ENCODE measurements around the gene TIMM29.
A peak's percentile ranks its signal among the peaks of the same experiment; 100 is the strongest.
"Not testable (repeated sequence)": the region's sequence is repeated elsewhere in the genome, so short reads cannot be mapped to it uniquely, and the experiment has no call there.

Gene TIMM29

DNA sequence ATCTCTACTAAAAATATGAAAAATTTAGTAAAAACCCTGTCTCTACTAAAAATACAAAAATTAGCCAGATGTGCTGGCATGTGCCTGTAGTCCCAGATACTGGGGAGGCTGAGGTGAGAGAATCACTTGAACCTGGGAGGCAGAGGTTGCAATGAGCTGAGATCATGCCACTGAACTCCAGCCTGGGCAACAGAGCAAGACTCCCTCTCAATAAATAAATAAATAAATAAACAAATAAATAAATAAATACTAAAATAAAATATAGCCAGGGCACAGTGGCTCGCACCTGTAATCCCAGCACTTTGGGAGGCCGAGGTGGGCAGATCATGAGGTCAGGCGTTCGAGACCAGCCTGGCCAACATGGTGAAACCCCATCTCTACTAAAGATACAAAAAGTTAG lies 14.8 kb downstream of the TIMM29 start:
- DNase-seq (ENCODE audit: low read depth in 2 of 2), result not testable (repeated sequence)

- no peak for DNase-seq (ENCODE audit: low read depth in 2 of 2)
Observed at GRCh38 chr19:10945264-10945663, 16.7 kb downstream of the TIMM29 start.

- no peak for DNase-seq (ENCODE audit: low read depth in 2 of 2)
Observed at GRCh38 chr19:10946958-10947657, 18.5 kb downstream of the TIMM29 start.

DNA sequence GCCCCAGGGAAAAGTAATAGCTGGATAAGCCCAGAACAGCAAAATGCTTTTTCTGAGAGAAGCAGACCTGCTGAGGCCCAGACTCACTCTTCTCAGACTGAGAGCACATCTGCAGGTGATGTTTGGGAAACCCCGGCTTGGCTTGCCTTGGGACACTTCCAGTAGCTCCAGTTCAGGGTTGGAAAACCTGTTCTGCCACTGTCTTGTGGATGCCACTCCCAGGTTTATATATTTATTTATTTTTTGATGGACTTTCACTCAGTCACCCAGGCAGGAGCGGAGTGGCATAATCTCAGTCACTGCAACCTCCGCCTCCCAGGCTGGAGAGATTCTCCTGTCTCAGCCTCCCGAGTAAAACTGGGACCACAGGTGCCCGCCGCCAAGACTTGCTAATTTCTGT lies 24.2 kb downstream of the TIMM29 start:
- no peak for DNase-seq (ENCODE audit: low read depth in 2 of 2)

DNA sequence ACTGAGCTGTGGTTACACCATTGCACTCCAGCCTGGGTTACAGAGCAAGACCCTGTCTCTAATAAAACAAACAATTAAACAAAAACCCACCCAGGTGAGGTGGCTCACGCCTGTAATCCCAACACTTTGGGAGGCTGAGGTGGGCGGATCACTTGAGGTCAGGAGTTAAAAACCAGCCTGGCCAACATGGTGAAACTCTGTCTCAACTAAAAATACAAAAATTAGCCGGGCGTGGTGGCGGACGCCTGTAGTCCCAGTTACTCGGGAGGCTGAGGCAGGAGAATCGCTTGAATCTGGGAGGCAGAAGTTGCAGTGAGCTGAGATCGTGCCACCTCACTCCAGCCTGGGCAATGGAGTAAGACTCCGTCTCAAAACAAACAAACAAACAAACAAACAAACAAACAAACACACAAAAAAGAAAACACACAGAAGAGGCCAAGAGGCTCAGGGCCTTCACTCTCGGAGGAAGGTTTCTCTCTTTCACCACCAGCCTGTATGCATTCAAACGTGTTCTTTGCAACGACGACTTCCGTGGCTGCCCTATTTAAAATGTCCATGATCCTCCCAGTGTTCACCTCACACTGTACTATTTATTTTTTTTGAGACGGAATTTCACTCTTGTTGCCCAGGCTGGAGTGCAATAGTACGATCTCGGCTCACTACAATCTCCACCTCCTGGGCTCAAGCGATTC lies 30.8 kb downstream of the TIMM29 start:
- DNase-seq (ENCODE audit: low read depth in 2 of 2), result not testable (repeated sequence)

GRCh38 chr19:10960314-10961072 lies 31.9 kb downstream of the TIMM29 start, which contains the start of gene SMARCA4:
Gene SMARCA4, plus strand, starts transcription at chr19:10961030. Its CDS starts 23,122 bp downstream, at chr19:10984152.
- peak; percentile 97 to 98 for DNase-seq (ENCODE audit: low read depth in 2 of 2)

DNA sequence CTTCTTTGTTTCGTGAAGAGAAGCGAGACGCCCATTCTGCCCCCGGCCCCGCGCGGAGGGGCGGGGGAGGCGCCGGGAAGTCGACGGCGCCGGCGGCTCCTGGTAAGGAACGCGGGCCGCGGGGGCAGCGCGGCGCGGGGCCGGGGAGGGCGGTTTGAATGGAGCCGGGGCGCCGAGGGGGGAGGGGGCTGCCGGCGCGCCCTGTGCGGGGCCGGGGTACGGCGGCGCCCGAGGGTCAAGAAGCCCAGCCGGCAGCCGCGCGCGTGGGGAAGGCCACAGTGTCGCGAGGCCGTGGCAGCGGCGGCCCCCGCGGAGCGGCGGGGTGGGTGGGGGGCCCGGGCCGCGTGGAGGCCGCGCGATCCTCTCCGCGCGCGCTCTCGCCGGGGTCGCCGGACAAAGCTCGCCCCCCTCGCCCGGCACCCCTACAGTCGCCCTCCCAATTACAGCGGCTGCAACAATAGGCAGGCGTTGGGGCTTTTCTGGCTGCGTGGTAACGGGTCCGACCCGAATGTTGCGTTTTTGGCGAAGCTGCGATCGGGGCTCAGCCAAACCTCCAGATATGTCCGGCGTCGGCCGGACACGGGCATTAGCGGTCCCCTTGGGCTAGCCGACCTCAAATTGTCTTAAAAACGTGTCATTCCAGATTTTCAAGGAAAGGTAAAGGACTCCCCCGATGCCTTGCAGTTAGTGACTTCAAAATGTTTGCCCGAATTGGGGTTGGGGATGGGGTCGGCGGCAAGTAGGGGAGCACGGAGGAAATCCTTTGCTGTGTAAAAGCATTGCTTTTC lies 32.7 kb downstream of the TIMM29 start:
- no peak for DNase-seq (ENCODE audit: low read depth in 2 of 2)

- no peak for DNase-seq (ENCODE audit: low read depth in 2 of 2)
Observed at GRCh38 chr19:10962863-10963262, 34.3 kb downstream of the TIMM29 start.

DNA sequence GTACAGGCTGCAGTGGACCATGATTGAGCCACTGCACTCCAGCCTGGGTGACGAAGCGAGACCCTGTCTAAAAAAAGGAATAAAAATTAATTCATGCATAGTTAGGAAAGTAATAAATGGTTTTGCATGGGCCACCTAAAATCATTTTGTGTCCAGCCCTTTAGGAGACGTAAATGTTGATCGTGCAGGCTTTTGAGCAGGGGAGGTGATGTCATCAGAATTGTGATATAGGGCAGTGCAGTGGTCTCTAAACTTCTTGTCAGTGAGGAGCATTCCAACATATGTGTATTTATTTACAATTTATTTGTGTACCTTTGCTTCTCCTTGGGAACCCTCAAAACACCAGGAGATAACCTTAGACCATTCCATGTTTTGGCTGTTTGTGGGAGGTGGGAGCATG lies 35.3 kb downstream of the TIMM29 start:
- DNase-seq (ENCODE audit: low read depth in 2 of 2), result no peak

- DNase-seq (ENCODE audit: low read depth in 2 of 2), result no peak
Observed at GRCh38 chr19:10964903-10965302, 36.3 kb downstream of the TIMM29 start.

DNA sequence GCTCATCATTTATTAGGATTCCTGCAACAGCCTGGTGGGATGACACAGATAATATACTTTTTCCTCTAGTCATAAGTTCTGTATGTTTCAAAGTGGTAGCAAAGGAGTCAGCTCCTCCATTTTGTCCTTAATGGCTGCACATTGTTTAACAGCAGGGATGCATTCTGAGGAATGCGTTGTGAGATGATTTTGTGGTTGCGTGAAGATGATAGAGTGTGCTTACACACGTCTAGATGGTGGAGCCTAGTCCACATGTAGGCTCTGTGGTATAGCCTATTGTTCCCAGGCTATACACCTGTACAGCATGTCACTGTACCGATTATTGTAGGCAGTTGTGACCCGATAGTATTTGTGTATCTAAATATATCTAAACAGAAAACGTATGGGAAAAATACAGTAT lies 36.8 kb downstream of the TIMM29 start:
- no peak for DNase-seq (ENCODE audit: low read depth in 2 of 2)

DNA sequence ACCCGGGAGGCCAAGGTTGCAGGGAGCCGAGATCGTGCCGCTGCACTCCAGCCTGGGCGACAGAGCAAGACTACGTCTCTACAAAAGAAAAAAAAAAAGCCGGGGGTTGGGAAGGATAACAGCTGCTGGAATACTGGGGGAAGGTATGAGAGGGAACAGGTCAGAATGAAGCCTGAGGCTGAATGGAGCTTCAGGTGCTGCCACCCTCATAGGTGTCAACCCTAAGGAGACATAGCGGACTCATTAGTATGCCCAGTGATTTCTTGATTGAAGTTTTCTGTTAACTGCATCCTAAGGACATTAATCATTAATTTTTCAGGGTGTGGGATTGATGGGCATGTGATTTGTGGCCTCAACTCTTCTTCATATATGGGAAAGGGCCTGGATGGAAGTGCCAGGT lies 38.2 kb downstream of the TIMM29 start:
- DNase-seq (ENCODE audit: low read depth in 2 of 2), result no peak

- DNase-seq (ENCODE audit: low read depth in 2 of 2), result no peak
Observed at GRCh38 chr19:10968527-10969135, 40.0 kb downstream of the TIMM29 start.

- DNase-seq (ENCODE audit: low read depth in 2 of 2), result no peak
Observed at GRCh38 chr19:10971107-10971726, 42.6 kb downstream of the TIMM29 start.

GRCh38 chr19:10975374-10976130 lies 46.9 kb downstream of the TIMM29 start:
- DNase-seq (ENCODE audit: low read depth in 2 of 2), result no peak

GRCh38 chr19:10976131-10976892 lies 47.7 kb downstream of the TIMM29 start:
- no peak for DNase-seq (ENCODE audit: low read depth in 2 of 2)

DNA sequence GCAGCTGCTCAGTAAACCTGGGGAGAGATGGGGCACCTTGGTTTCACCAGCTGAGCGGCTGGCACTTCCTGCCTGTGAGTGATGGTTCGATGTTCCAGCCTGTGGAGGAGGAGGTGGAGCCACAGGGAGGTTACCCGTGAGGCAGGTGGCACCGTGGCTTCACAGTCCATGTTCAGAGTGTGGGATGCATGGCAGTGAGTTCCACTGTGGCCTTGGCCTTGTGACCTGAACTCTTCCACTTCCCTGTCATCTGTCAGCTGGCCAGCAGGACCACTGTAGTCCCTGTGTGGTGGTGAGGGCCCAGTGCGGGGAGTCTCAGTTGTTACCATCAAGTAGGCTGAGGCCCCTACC lies 49.1 kb downstream of the TIMM29 start:
- no peak for DNase-seq (ENCODE audit: low read depth in 2 of 2)

Measured in stimulated activated CD8-positive, alpha-beta memory T cell treated with anti-CD3 and anti-CD28 coated beads, Interleukin-2, amount 100 ng/mL, for 1 hour (primary cell).